DND-41 (cell line): ENCODE results near the gene ANKRD65.

Source experiments
- EZH2 ChIP-seq: IDR thresholded peaks from 3 replicates; pipeline ENCODE4 v1.6.1; 2012; ENCODE audit warnings: borderline replicate concordance, low read depth, mild to moderate bottlenecking, moderate library complexity, low read length, inconsistent platforms; ENCODE audit not compliant: severe bottlenecking
- TF ChIP-seq, protein P1 (sequence below): IDR thresholded peaks from 2 replicates; pipeline ENCODE4 v1.5.1; 2012; ENCODE audit warnings: borderline replicate concordance, low read length, moderate library complexity, mild to moderate bottlenecking; ENCODE audit not compliant: poor library complexity, severe bottlenecking; ENCODE audit errors: extremely low read depth

DNA sequence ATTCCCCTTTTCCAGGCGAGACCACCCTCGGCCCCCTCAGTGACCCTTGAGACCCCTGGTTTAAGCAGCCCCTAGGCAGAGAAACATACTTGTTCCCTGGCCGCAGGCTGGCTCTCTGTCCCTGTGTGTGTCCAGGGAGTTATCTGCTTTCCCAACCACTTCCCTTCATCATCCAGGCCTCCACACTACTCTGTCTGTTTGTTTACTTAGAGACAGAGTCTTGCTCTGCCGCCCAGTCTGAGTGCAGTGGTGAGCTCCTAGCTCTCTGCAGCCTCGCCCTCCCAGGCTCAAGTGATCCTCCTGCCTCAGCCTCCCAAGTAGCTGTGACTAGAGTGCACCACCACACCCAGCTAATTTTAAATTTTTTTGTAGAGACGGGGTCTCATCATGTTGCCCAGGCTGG, 8.6 kb upstream of the ANKRD65 start:
- TF ChIP-seq, protein P1, sequence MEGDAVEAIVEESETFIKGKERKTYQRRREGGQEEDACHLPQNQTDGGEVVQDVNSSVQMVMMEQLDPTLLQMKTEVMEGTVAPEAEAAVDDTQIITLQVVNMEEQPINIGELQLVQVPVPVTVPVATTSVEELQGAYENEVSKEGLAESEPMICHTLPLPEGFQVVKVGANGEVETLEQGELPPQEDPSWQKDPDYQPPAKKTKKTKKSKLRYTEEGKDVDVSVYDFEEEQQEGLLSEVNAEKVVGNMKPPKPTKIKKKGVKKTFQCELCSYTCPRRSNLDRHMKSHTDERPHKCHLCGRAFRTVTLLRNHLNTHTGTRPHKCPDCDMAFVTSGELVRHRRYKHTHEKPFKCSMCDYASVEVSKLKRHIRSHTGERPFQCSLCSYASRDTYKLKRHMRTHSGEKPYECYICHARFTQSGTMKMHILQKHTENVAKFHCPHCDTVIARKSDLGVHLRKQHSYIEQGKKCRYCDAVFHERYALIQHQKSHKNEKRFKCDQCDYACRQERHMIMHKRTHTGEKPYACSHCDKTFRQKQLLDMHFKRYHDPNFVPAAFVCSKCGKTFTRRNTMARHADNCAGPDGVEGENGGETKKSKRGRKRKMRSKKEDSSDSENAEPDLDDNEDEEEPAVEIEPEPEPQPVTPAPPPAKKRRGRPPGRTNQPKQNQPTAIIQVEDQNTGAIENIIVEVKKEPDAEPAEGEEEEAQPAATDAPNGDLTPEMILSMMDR, result no peak
- no peak for TF ChIP-seq EZH2
